OCI-LY1 (cell line): ENCODE data around the gene MRPS22.
A peak's percentile ranks its signal among the peaks of the same experiment; 100 is the strongest.
"Not testable (repeated sequence)": the region's sequence is repeated elsewhere in the genome, so short reads cannot be mapped to it uniquely, and the experiment has no call there.

Experiments used
- H2AFZ ChIP-seq: fragments of 200-600 bp; sonication (generic), shearing (Covaris generic); 2 replicates; pipeline ENCODE4 v1.6.0; 2014; ENCODE audit warnings: antibody characterized with exemption, mild to moderate bottlenecking, low read length
- H3F3A ChIP-seq: fragments of 200-600 bp; sonication (generic), shearing (Covaris generic); 2 replicates; pipeline ENCODE4 v1.6.0; 2014; ENCODE audit warnings: mild to moderate bottlenecking, antibody characterized with exemption, low read length, moderate library complexity; ENCODE audit not compliant: insufficient read depth
- H3K27ac ChIP-seq: fragments of 200-600 bp; sonication (generic); 2 replicates; pipeline ENCODE4 v1.5.1; 2014; ENCODE audit warnings: low read length, mixed run types, mild to moderate bottlenecking, low read depth; ENCODE audit not compliant: poor library complexity, severe bottlenecking
- H3K27me3 ChIP-seq: fragments of 200-600 bp; sonication (generic); 2 replicates; pipeline ENCODE4 v1.6.0; 2014; ENCODE audit warnings: antibody characterized with exemption, mild to moderate bottlenecking, low read length, moderate library complexity; ENCODE audit not compliant: insufficient read depth
- H3K36me3 ChIP-seq: fragments of 200-600 bp; sonication (generic); 2 replicates; pipeline ENCODE4 v1.6.1; 2014; ENCODE audit warnings: mild to moderate bottlenecking, antibody characterized with exemption, low read length, moderate library complexity, mixed read lengths; ENCODE audit not compliant: insufficient read depth
- H3K4me1 ChIP-seq: fragments of 200-600 bp; sonication (generic); 2 replicates; pipeline ENCODE4 v1.5.1; 2014; ENCODE audit warnings: mild to moderate bottlenecking, low read length, moderate library complexity; ENCODE audit not compliant: insufficient read depth, severe bottlenecking
- H3K4me2 ChIP-seq: fragments of 200-600 bp; sonication (generic), shearing (Covaris generic); 2 replicates; pipeline ENCODE4 v1.6.1; 2014; ENCODE audit warnings: low read length
- H3K4me3 ChIP-seq: fragments of 200-600 bp; sonication (generic); 2 replicates; pipeline ENCODE4 v1.5.1; 2014; ENCODE audit warnings: low read length, low read depth, mild to moderate bottlenecking, mixed read lengths; ENCODE audit not compliant: poor library complexity, severe bottlenecking
- H3K79me2 ChIP-seq: fragments of 200-600 bp; shearing (Covaris generic); 2 replicates; pipeline ENCODE4 v1.6.1; 2016; ENCODE audit warnings: mixed run types, low read length, mixed read lengths; ENCODE audit not compliant: insufficient read depth
- H3K9ac ChIP-seq: fragments of 200-600 bp; sonication (generic), shearing (Covaris generic); 2 replicates; pipeline ENCODE4 v1.6.1; 2014; ENCODE audit warnings: mild to moderate bottlenecking, low read length, mixed read lengths
- H3K9me2 ChIP-seq: fragments of 200-600 bp; sonication (generic), shearing (Covaris generic); 2 replicates; pipeline ENCODE4 v1.6.1; 2014; ENCODE audit warnings: low read depth, mild to moderate bottlenecking, low read length, mixed read lengths
- H3K9me3 ChIP-seq: fragments of 200-600 bp; shearing (Covaris generic); 2 replicates; pipeline ENCODE4 v1.6.1; 2014; ENCODE audit warnings: low read length, mixed read lengths
- H4K20me1 ChIP-seq: fragments of 200-600 bp; sonication (generic), shearing (Covaris generic); 2 replicates; pipeline ENCODE4 v1.6.0; 2016; ENCODE audit warnings: mild to moderate bottlenecking, low read length; ENCODE audit not compliant: insufficient read depth
- EZH2 ChIP-seq: fragments of 200-600 bp; sonication (generic), shearing (Covaris generic); IDR thresholded peaks from 2 replicates; pipeline ENCODE4 v1.8.0; 2017; ENCODE audit warnings: borderline replicate concordance, mixed run types, mild to moderate bottlenecking, antibody characterized with exemption, low read length, moderate library complexity, mixed read lengths
- TF ChIP-seq, protein P1 (sequence below): fragments of 200-600 bp; sonication (generic), shearing (Covaris generic); IDR thresholded peaks from 2 replicates; pipeline ENCODE4 v1.5.1; 2017; ENCODE audit warnings: mild to moderate bottlenecking, antibody characterized with exemption, low read length, moderate library complexity, mixed read lengths

MRPS22 gene

DNA sequence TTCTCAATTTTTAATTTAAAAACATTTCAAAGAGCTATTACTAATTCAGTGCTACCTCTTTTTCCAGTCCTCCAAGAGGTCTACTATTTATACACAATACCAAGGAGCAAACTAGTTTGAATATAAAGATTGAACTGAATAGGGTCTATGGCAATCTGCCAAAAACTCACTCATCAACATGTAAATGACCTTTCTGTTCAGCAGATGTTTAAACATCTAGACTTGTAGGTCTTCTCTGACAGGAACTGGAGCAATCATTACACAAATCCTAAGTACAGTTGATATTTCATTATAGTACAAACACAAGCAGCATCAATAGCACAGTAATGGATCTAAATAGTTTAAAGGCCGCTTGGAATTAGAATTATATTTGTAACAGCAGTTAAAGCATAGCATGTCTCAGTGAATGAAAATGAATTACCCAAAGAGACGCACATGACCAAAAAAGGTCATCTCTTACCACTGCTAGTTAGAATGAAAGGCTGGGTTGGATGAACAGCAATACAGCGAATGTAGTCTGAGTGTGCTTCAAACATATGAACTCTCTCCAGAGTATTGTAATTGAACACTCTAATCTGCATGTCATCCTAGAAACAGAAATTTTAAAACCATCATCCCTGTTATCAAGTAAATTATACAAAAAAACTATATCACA is 34.9 kb downstream of the MRPS22 start:
- Histone ChIP-seq H3K4me3 (no peak overlapping the region), H3K4me2 (no peak overlapping the region), H3K36me3 (peaks cover 88% of the 10 kb centered on the region), H3K79me2 (peaks cover 19% of the 10 kb centered on the region; the same call in 1 of the 2 replicates), H3K27ac (no peak overlapping the region), H3K27me3 (no peaks in the 10 kb centered on the region), H3K9ac (no peak overlapping the region), H3F3A (no peaks in the 10 kb centered on the region), H3K9me3 (no peaks in the 10 kb centered on the region), H3K9me2 (no peaks in the 10 kb centered on the region), H3K4me1 (peaks cover 7% of the 10 kb centered on the region), H4K20me1 (no peaks in the 10 kb centered on the region), H2AFZ (no peak overlapping the region)
- TF ChIP-seq, protein P1, sequence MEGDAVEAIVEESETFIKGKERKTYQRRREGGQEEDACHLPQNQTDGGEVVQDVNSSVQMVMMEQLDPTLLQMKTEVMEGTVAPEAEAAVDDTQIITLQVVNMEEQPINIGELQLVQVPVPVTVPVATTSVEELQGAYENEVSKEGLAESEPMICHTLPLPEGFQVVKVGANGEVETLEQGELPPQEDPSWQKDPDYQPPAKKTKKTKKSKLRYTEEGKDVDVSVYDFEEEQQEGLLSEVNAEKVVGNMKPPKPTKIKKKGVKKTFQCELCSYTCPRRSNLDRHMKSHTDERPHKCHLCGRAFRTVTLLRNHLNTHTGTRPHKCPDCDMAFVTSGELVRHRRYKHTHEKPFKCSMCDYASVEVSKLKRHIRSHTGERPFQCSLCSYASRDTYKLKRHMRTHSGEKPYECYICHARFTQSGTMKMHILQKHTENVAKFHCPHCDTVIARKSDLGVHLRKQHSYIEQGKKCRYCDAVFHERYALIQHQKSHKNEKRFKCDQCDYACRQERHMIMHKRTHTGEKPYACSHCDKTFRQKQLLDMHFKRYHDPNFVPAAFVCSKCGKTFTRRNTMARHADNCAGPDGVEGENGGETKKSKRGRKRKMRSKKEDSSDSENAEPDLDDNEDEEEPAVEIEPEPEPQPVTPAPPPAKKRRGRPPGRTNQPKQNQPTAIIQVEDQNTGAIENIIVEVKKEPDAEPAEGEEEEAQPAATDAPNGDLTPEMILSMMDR, result no peak
- TF ChIP-seq EZH2, result no peak

DNA sequence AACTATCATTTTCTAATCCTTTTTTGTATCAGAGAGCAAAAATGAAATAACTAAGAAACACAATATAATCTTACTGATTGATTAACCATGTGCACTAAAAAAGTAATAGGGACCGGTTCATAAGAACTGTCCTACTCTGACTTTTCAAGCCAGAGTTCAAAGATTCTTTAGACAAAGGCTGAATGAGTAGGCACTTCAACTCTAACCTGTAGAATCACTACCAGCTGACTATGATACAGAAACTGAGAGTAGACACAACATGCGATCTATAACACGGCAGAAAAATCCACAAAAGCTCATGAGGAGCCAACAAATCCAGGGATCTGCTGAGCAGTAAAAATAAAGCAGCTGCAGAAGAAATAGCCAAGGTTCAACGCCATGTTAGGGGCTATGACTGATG is 36.8 kb downstream of the MRPS22 start:
- Histone ChIP-seq H3K4me1 (peaks cover 7% of the 10 kb centered on the region), H3F3A (no peaks in the 10 kb centered on the region), H3K4me3 (no peak overlapping the region), H3K27ac (no peak overlapping the region), H3K9me3 (no peaks in the 10 kb centered on the region), H3K79me2 (peaks cover 33% of the 10 kb centered on the region), H2AFZ (no peak overlapping the region), H3K9me2 (no peaks in the 10 kb centered on the region), H3K36me3 (peaks cover 79% of the 10 kb centered on the region), H3K9ac (no peak overlapping the region), H3K4me2 (no peak overlapping the region), H3K27me3 (no peaks in the 10 kb centered on the region), H4K20me1 (no peaks in the 10 kb centered on the region)
- TF ChIP-seq, protein P1, result no peak
- no peak for TF ChIP-seq EZH2

DNA sequence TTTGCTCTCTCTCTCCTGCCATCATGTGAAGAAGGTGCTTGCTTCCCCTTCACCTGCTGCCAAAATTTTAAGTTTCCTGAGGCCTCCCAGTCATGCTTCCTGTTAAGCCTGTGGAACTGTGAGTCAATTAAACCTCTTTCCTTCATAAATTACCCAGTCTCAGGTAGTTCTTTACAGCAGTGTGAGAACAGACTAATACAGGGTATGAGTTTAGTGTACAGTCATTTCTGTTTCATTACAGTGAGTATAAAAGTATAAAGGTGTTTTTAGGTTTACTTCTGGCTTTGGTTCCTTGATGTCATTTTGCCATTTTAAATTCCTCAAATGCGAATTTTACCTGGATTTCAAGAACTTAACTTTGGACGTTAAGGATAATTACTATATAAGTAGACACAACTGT is 38.5 kb downstream of the MRPS22 start:
- H3K36me3 ChIP-seq, result peaks cover 66% of the 10 kb centered on the region
- not testable (repeated sequence) for H3K4me1 ChIP-seq, H3F3A ChIP-seq, H4K20me1 ChIP-seq, H3K27ac ChIP-seq, H3K9ac ChIP-seq, H3K4me3 ChIP-seq, H2AFZ ChIP-seq, H3K9me2 ChIP-seq, H3K27me3 ChIP-seq, H3K4me2 ChIP-seq, H3K9me3 ChIP-seq
- H3K79me2 ChIP-seq, result peaks cover 47% of the 10 kb centered on the region

DNA sequence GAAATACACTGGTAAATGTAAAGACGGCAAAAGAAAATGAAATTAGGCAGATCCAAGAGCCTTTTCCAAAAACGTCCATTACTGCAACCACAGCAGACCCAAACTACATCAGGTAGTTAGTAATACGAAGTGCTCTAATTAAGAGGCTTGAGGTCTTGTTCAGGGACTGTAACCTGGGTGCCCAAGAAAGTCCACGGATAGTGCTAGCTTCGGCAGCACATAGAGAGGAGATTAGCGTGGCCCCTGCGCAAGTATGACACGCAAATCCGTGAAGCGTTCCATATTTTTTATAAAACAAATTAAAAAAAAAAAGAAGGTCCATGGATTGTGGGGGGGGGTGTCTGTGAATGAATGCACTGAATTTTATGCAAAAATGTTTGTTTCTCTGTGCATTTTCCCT is 44.3 kb downstream of the MRPS22 start:
- no peaks in the 10 kb centered on the region for H4K20me1 ChIP-seq
- peaks cover 26% of the 10 kb centered on the region for H3K4me1 ChIP-seq
- H2AFZ ChIP-seq, result no peak overlapping the region
- H3K4me3 ChIP-seq, result peak overlapping the region; percentile 83
- TF ChIP-seq, protein P1, result no peak
- H3K9me2 ChIP-seq, result no peaks in the 10 kb centered on the region
- H3K9me3 ChIP-seq, result no peaks in the 10 kb centered on the region
- H3K27me3 ChIP-seq, result no peaks in the 10 kb centered on the region
- no peak overlapping the region; the same call in 1 of the 2 replicates for H3K9ac ChIP-seq
- H3K4me2 ChIP-seq, result peak overlapping the region; percentile 86
- H3K27ac ChIP-seq, result no peak overlapping the region
- H3K79me2 ChIP-seq, result peaks cover 54% of the 10 kb centered on the region
- H3K36me3 ChIP-seq, result peaks cover 13% of the 10 kb centered on the region; the same call in 1 of the 2 replicates
- no peaks in the 10 kb centered on the region for H3F3A ChIP-seq
